H1 (cell line): ENCODE data around the gene TSGA10. TPM values are rescaled to one million over a fixed set of nuclear protein-coding genes. Genes with fewer than 3 reads are reported as not detected.

ENCODE experiments used
- ASH2L ChIP-seq: fragments of 200-600, 300-600 bp; sonication (generic); IDR thresholded peaks from one replicate; pipeline ENCODE4 v1.7.1; 2017; ENCODE audit warnings: low read length
- ATF2 ChIP-seq: IDR thresholded peaks from 2 replicates; pipeline ENCODE4 v1.6.1; 2012; ENCODE audit warnings: low read length, inconsistent platforms
- BACH1 ChIP-seq: IDR thresholded peaks from 2 replicates; pipeline ENCODE4 v1.6.1; 2012; ENCODE audit warnings: low read length, improper control_type of control experiment
- CBX5 ChIP-seq: fragments of 300-800, 300-1000 bp; sonication (generic); IDR thresholded peaks from 2 replicates; pipeline ENCODE4 v1.7.1; 2016; ENCODE audit warnings: antibody characterized with exemption, low read length, low read depth
- CEBPB ChIP-seq: IDR thresholded peaks from 2 replicates; pipeline ENCODE4 v1.6.1; 2012; ENCODE audit warnings: low read depth, low read length
- CTBP2 ChIP-seq: IDR thresholded peaks from 2 replicates; pipeline ENCODE4 v1.7.0; 2011; ENCODE audit warnings: borderline replicate concordance, mild to moderate bottlenecking, moderate library complexity, mixed read lengths, low read length; ENCODE audit not compliant: insufficient read depth, insufficient read length
- EZH2 ChIP-seq: fragments of 200-600 bp; sonication (generic); IDR thresholded peaks from 2 replicates; pipeline ENCODE4 v1.7.1; 2012; ENCODE audit warnings: low read depth, mild to moderate bottlenecking, moderate library complexity, low read length, inconsistent platforms; ENCODE audit not compliant: severe bottlenecking
- FOSL1 ChIP-seq: IDR thresholded peaks from 2 replicates; pipeline ENCODE4 v1.6.1; 2011; ENCODE audit warnings: mild to moderate bottlenecking, low read depth, low read length, moderate library complexity; ENCODE audit not compliant: insufficient read depth
- HDAC2 ChIP-seq, 2 experiments: fragments of 300-600 bp in 1 of 2; sonication (generic) in 1 of 2; IDR thresholded peaks; 2 replicates each; pipeline ENCODE4 v1.6.1; 2011 to 2012; ENCODE audit warnings: low read depth in 2 of 2, low read length in 2 of 2, mild to moderate bottlenecking in 2 of 2, moderate library complexity in 2 of 2, borderline replicate concordance in 1 of 2, inconsistent platforms in 1 of 2
- KDM4A ChIP-seq: IDR thresholded peaks from one replicate; pipeline ENCODE4 v1.7.1; 2012; ENCODE audit warnings: low read depth, mild to moderate bottlenecking, moderate library complexity, low read length, inconsistent platforms; ENCODE audit not compliant: severe bottlenecking
- MAFK ChIP-seq: IDR thresholded peaks from 2 replicates; pipeline ENCODE4 v1.6.1; 2012; ENCODE audit warnings: low read depth, mild to moderate bottlenecking, improper control_type of control experiment, low read length
- NRF1 ChIP-seq: IDR thresholded peaks from 2 replicates; pipeline ENCODE4 v1.6.1; 2011; ENCODE audit warnings: mild to moderate bottlenecking, low read depth, low read length, improper control_type of control experiment
- POLR2A ChIP-seq, 2 experiments: IDR thresholded peaks; 1 replicate in 1 of 2; 2 replicates in 1 of 2; pipeline ENCODE4 v1.6.1; 2011; ENCODE audit warnings: low read depth in 2 of 2, low read length in 2 of 2, mild to moderate bottlenecking in 2 of 2; ENCODE audit errors: control extremely low read depth in 1 of 2
- POLR2AphosphoS5 ChIP-seq: IDR thresholded peaks from 2 replicates; pipeline ENCODE4 v1.6.1; 2011; ENCODE audit warnings: low read depth, low read length
- RBBP5 ChIP-seq: IDR thresholded peaks from 2 replicates; pipeline ENCODE4 v1.7.1; 2012; ENCODE audit warnings: low read depth, mild to moderate bottlenecking, inconsistent platforms, low read length, moderate library complexity, borderline replicate concordance
- SIN3A ChIP-seq, 2 experiments: IDR thresholded peaks in 1 of 2; conservative IDR thresholded peaks in 1 of 2; 2 replicates each; pipeline ENCODE4 v1.6.1; 2011 to 2012; ENCODE audit warnings: low read length in 2 of 2, improper control_type of control experiment in 1 of 2, low read depth in 1 of 2, mild to moderate bottlenecking in 1 of 2
- SIRT6 ChIP-seq: IDR thresholded peaks from one replicate; pipeline ENCODE4 v1.7.1; 2012; ENCODE audit warnings: low read length, inconsistent platforms
- TAF7 ChIP-seq: optimal IDR thresholded peaks from 2 replicates; pipeline ENCODE3; 2011; ENCODE audit warnings: low read depth, mild to moderate bottlenecking, inconsistent platforms, low read length, moderate library complexity, borderline replicate concordance
- TBP ChIP-seq: IDR thresholded peaks from 2 replicates; pipeline ENCODE4 v1.6.1; 2011; ENCODE audit warnings: low read depth, low read length, improper control_type of control experiment
- TCF12 ChIP-seq: IDR thresholded peaks from 2 replicates; pipeline ENCODE4 v1.6.1; 2011; ENCODE audit warnings: low read depth, mild to moderate bottlenecking, low read length
- polyA plus RNA-seq, 7 experiments: library from polyadenylated mRNA; depleted of rRNA in 3 of 7; stranded (reverse) in 5 of 7; unstranded in 2 of 7; fragments of >200 nt in 5 of 7; fragments of 200-250 nt in 2 of 7; gene quantifications; 1 replicate in 5 of 7; 2 replicates in 1 of 7; 4 replicates in 1 of 7; pipeline versions ENCODE4 v1.2.1 to v1.2.3, GENCODE V29; 2011 to 2013; ENCODE audit warnings: missing spikeins in 2 of 7, mixed read lengths in 2 of 7
- total RNA-seq: library from RNA; stranded (reverse); fragmentation: NEBNext Ultra II Directional; extraction: Animal tissue kit (Norgen Biotek cat#: 25700); gene quantifications from 2 replicates; pipeline ENCODE4 v1.2.1, GENCODE V29; 2021
- TF ChIP-seq, protein P1 (sequence below): IDR thresholded peaks from 2 replicates; pipeline ENCODE4 v1.6.1; 2012; ENCODE audit warnings: inconsistent platforms

Gene TSGA10
- total and polyA plus RNA-seq, 2 of the 8 experiments (the other 6 are each of a cell fraction or from before 2014, with no cell fraction given) = 2.2 to 7.4 TPM

- TF ChIP-seq TCF12 = 0 out of 2 replicates have a peak, but pooled peaks have one; percentile 48
- no peak for TF ChIP-seq SIRT6
- TF ChIP-seq, protein P1, sequence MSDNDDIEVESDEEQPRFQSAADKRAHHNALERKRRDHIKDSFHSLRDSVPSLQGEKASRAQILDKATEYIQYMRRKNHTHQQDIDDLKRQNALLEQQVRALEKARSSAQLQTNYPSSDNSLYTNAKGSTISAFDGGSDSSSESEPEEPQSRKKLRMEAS = peak; percentile 77
- TF ChIP-seq HDAC2 (IDR thresholded peaks at IDR 0.05; ENCODE audit: borderline replicate concordance in 1 of 2, low read depth in 2 of 2, low read length in 2 of 2) = no peak
- 0 out of 4 replicates have a peak, but pooled peaks of 1 of the 2 experiments have one; percentile 68 for TF ChIP-seq SIN3A (conservative IDR thresholded peaks at IDR 0.05 in 1 of 2, IDR thresholded peaks at IDR 0.05 in 1 of 2; ENCODE audit: low read depth in 1 of 2, low read length in 2 of 2)
- peak; percentile 66 for TF ChIP-seq CTBP2
- TF ChIP-seq TBP = peak; percentile 73
- TF ChIP-seq FOSL1 = no peak
- TF ChIP-seq NRF1 = peak; percentile 65
- no peak for TF ChIP-seq ATF2
- peak; percentile 87 for TF ChIP-seq KDM4A
- TF ChIP-seq ASH2L = peak; percentile 92
- TF ChIP-seq TAF7 = peak; percentile 26
- peak; percentile 63 to 67; a peak in 2 of 3 replicates for TF ChIP-seq POLR2A (IDR thresholded peaks at IDR 0.05; ENCODE audit: control extremely low read depth in 1 of 2, low read depth in 2 of 2, low read length in 2 of 2)
- TF ChIP-seq BACH1 = peak; percentile 69; the same call in 1 of the 2 replicates
- TF ChIP-seq POLR2AphosphoS5 = peak; percentile 50
- 0 out of 2 replicates have a peak, but pooled peaks have one; percentile 28 for TF ChIP-seq CEBPB
- no peak for TF ChIP-seq CBX5
- 0 out of 2 replicates have a peak, but pooled peaks have one; percentile 56 for TF ChIP-seq RBBP5
- TF ChIP-seq EZH2 = no peak
- no peak for TF ChIP-seq MAFK
These were observed 13.3 kb downstream of the TSGA10 start, which contains the start of gene C2orf15 (continued) for GRCh38 chr2:99141110-99142108.
